CD4-positive, alpha-beta T cell treated with Interleukin-1 beta for 1 hour (primary cell): Measurements from ENCODE around the gene AOPEP.

Experiments used
- DNase-seq, 2 donors: peaks; one replicate each; pipeline ENCODE4 v3.0.0-alpha.2; 2020 to 2022

AOPEP gene

GRCh38 chr9:94904806-94905205 lies 178.3 kb downstream of the AOPEP start:
- no peak for DNase-seq

GRCh38 chr9:94905606-94906005 lies 179.1 kb downstream of the AOPEP start:
- DNase-seq = no peak

GRCh38 chr9:94906181-94906580 lies 179.7 kb downstream of the AOPEP start:
- DNase-seq = no peak

- no peak for DNase-seq
Observed at GRCh38 chr9:94906713-94907112, 180.2 kb downstream of the AOPEP start.

- DNase-seq = no peak
Observed at GRCh38 chr9:94907264-94907936, 180.9 kb downstream of the AOPEP start.

GRCh38 chr9:94908011-94908563 lies 181.6 kb downstream of the AOPEP start:
- no peak for DNase-seq

- no peak for DNase-seq
Observed at GRCh38 chr9:94908583-94909249, 182.2 kb downstream of the AOPEP start.

- no peak for DNase-seq
Observed at GRCh38 chr9:94909250-94909894, 182.9 kb downstream of the AOPEP start.

GRCh38 chr9:94909965-94910730 lies 183.6 kb downstream of the AOPEP start:
- no peak for DNase-seq

- no peak for DNase-seq
Observed at GRCh38 chr9:94911211-94911610, 184.7 kb downstream of the AOPEP start.

GRCh38 chr9:94911986-94912635 lies 185.6 kb downstream of the AOPEP start:
- no peak for DNase-seq

- no peak for DNase-seq
Observed at GRCh38 chr9:94912700-94913249, 186.3 kb downstream of the AOPEP start.

GRCh38 chr9:94913550-94913949 lies 187.1 kb downstream of the AOPEP start:
- no peak for DNase-seq

GRCh38 chr9:94915476-94916450 lies 189.3 kb downstream of the AOPEP start:
- no peak for DNase-seq

- DNase-seq = no peak
Observed at GRCh38 chr9:94916956-94917355, 190.5 kb downstream of the AOPEP start.

GRCh38 chr9:94918038-94918753 lies 191.7 kb downstream of the AOPEP start:
- DNase-seq = peak; percentile 18 to 23

- no peak for DNase-seq
Observed at GRCh38 chr9:94919376-94920098, 193.0 kb downstream of the AOPEP start.

- DNase-seq = no peak
Observed at GRCh38 chr9:94920420-94921091, 194.1 kb downstream of the AOPEP start.

GRCh38 chr9:94921092-94921471 lies 194.6 kb downstream of the AOPEP start:
- no peak for DNase-seq
